Measurements from ENCODE around the gene SULT1E1. TPM values are rescaled to one million over a fixed set of nuclear protein-coding genes. Genes with fewer than 3 reads are reported as not detected.

The SULT1E1 gene
- total and polyA plus RNA-seq, 2 of the 8 experiments (the other 6 are each of a cell fraction or from before 2014, with no cell fraction given): not detected

- Histone ChIP-seq H4K91ac (replicated peaks; ENCODE audit: insufficient read length, low read length) (no peak overlapping the region), H3K23ac (ENCODE audit: insufficient read length) (no peak overlapping the region), H2AK5ac (ENCODE audit: low read depth, low read length) (no peak overlapping the region), H3K4me3 (ENCODE audit: extremely low read depth in 1 of 4, insufficient read depth in 2 of 4, low read depth in 3 of 4, low read length in 4 of 4) (no peak overlapping the region), H3K9me3 (ENCODE audit: insufficient read depth in 2 of 2, low read depth in 1 of 2, low read length in 1 of 2) (no peaks in the 10 kb centered on the region), H2BK15ac (ENCODE audit: low read length) (no peak overlapping the region), H2BK120ac (replicated peaks; ENCODE audit: low read depth, low read length) (no peak overlapping the region), H4K8ac (ENCODE audit: extremely low read depth, insufficient read depth, low read length) (no peak overlapping the region), H2BK12ac (ENCODE audit: low read depth, low read length) (no peak overlapping the region), H3K27me3 (replicated peaks in 1 of 4; ENCODE audit: control insufficient read depth in 3 of 4, extremely low read depth in 1 of 4, insufficient read depth in 3 of 4, low read length in 3 of 4) (no peaks in the 10 kb centered on the region), H3K18ac (ENCODE audit: extremely low read depth, low read length) (no peak overlapping the region), H3K79me2 (ENCODE audit: control insufficient read depth in 1 of 2, insufficient read depth in 2 of 2, low read length in 2 of 2) (no peaks in the 10 kb centered on the region), H3K56ac (replicated peaks; ENCODE audit: insufficient read length, low read depth, low read length) (no peak overlapping the region), H3K14ac (ENCODE audit: insufficient read length) (no peak overlapping the region), H4K5ac (ENCODE audit: insufficient read length, low read depth, low read length) (no peak overlapping the region), H3K4me1 (replicated peaks in 1 of 4; ENCODE audit: control insufficient read depth in 3 of 4, insufficient read depth in 4 of 4, low read length in 3 of 4) (peaks cover 0 to 8% (median 3%) of the 10 kb centered on the region in 4 experiments; a peak in 2 of 7 replicates), H3K4me2 (ENCODE audit: insufficient read depth in 1 of 2, low read depth in 2 of 2, low read length in 2 of 2) (no peak overlapping the region), H4K20me1 (replicated peaks in 1 of 2; ENCODE audit: control insufficient read depth in 1 of 2, insufficient read depth in 2 of 2, low read length in 2 of 2) (no peaks in the 10 kb centered on the region), H3K9ac (replicated peaks in 1 of 4; ENCODE audit: extremely low read depth in 1 of 4, low read depth in 3 of 4, low read length in 3 of 4) (no peak overlapping the region), H3K27ac (ENCODE audit: low read depth, low read length) (no peak overlapping the region), H3K36me3 (ENCODE audit: control insufficient read depth in 2 of 4, insufficient read depth in 4 of 4, low read length in 3 of 4) (no peaks in the 10 kb centered on the region), H3K79me1 (ENCODE audit: low read depth, low read length) (no peaks in the 10 kb centered on the region), H3K4ac (replicated peaks; ENCODE audit: insufficient read length, low read depth, low read length) (no peak overlapping the region), H3K23me2 (ENCODE audit: low read depth, low read length) (no peaks in the 10 kb centered on the region), H2BK5ac (ENCODE audit: low read depth, low read length) (no peak overlapping the region), H2BK20ac (ENCODE audit: low read length) (no peak overlapping the region), H2AFZ (ENCODE audit: low read length) (no peak overlapping the region)
- POLR2A ChIA-PET (ENCODE audit: partially characterized antibody): no interaction called here
- WGBS, 2 experiments (ENCODE audit: extremely low coverage in 1 of 2, insufficient coverage in 1 of 2, insufficient read length in 1 of 2, insufficient replicate concordance in 2 of 2, low coverage in 1 of 2, low lambda C conversion rate in 2 of 2, missing lambda C conversion rate in 1 of 2): 75% methylated on average over 1 of the region's 1 CpG; no CpG with 5 or more reads in 1 of the 2 experiments
- CTCF ChIA-PET (ENCODE audit: partially characterized antibody): no interaction called here
- no peak for TF ChIP-seq BCL11A (IDR thresholded peaks at IDR 0.05; ENCODE audit: low read depth in 2 of 2, low read length in 2 of 2)
- TF ChIP-seq TEAD4 (IDR thresholded peaks at IDR 0.05; ENCODE audit: low read depth, low read length): no peak
- no peak for TF ChIP-seq RAD21 (IDR thresholded peaks at IDR 0.05 in 1 of 2, conservative IDR thresholded peaks at IDR 0.05 in 1 of 2; ENCODE audit: low read depth in 2 of 2, low read length in 2 of 2)
- TF ChIP-seq SRF (IDR thresholded peaks at IDR 0.05; ENCODE audit: low read depth, low read length): no peak
- no peak for TF ChIP-seq POLR2AphosphoS5 (IDR thresholded peaks at IDR 0.05; ENCODE audit: low read depth, low read length)
- no peak for TF ChIP-seq SIRT6 (IDR thresholded peaks at IDR 0.05; ENCODE audit: low read length)
- no peak for TF ChIP-seq MAFK (IDR thresholded peaks at IDR 0.05; ENCODE audit: low read depth, low read length)
- TF ChIP-seq SUZ12 (IDR thresholded peaks at IDR 0.05; ENCODE audit: low read length): no peak
- no peak for TF ChIP-seq CREB1 (IDR thresholded peaks at IDR 0.05)
- no peak for TF ChIP-seq ATF2 (IDR thresholded peaks at IDR 0.05; ENCODE audit: low read length)
- TF ChIP-seq CBX8 (IDR thresholded peaks at IDR 0.05; ENCODE audit: borderline replicate concordance, low read depth, low read length): no peak
- no peak for TF ChIP-seq JUND (IDR thresholded peaks at IDR 0.05; ENCODE audit: low read length)
- no peak for TF ChIP-seq TAF1 (IDR thresholded peaks at IDR 0.05; ENCODE audit: low read depth, low read length)
- DNase-seq (ENCODE audit: low read depth in 1 of 2, low spot score in 2 of 2) (no peak), FAIRE-seq (no peak)
Observed at GRCh38 chr4:69835766-69836165, 24.2 kb downstream of the SULT1E1 start.
